ENCODE results near the gene TRAF3IP1. TPM values are rescaled to one million over a fixed set of nuclear protein-coding genes. Genes with fewer than 3 reads are reported as not detected.
A peak's percentile ranks its signal among the peaks of the same experiment; 100 is the strongest.

The TRAF3IP1 gene
- total and polyA plus RNA-seq, 2 of the 13 experiments (the other 11 are each of a cell fraction or from before 2014, with no cell fraction given), result 4.1 to 12.9 TPM

DNA sequence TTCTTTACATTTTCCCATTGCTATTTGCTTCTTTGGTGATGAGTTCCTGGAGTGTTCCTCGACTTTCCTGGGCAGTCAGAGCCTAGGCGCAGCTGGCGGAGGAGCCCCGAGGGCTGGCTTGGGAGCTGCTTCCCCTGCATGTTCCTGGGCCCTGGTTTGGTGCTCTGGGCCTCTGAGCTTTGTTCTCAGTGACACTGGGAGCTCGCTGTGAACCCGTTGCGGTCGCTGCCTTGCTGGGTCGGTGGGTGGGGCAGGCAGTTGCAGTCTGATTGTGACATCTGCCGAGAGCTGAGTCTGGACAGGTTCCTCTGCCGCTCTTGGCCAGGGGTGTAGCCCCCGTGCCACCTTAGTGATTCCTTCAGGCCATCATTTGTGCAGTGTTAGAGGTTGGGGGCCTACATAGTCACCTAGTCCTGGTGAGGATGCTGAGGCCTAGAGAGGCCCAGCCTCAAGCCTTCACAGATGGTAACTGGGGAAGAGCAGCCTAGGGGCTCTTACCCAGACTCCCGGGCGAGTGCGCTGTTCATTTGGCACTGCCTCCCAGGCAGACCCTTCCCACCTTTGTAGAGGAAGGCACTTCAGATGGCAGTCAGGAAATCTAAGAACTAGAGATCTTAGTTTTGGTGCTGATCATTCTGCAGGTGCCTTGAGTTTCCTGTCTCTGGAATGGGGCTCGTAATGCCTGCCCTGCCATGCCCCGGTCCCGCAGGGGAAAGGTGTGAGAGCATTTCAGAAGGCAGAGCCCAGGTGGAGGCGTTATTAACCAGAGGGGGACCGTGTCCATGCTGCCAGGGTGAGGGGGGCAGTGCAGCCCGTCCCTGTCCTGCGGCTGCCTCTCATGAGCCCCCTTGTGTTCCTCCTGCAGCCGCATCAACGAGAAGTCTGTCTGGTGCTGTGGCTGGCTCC, 114.8 kb downstream of the TRAF3IP1 start (continued):
- TF ChIP-seq ZNF24 (IDR thresholded peaks at IDR 0.05), result no peak
- TF ChIP-seq, protein P1, sequence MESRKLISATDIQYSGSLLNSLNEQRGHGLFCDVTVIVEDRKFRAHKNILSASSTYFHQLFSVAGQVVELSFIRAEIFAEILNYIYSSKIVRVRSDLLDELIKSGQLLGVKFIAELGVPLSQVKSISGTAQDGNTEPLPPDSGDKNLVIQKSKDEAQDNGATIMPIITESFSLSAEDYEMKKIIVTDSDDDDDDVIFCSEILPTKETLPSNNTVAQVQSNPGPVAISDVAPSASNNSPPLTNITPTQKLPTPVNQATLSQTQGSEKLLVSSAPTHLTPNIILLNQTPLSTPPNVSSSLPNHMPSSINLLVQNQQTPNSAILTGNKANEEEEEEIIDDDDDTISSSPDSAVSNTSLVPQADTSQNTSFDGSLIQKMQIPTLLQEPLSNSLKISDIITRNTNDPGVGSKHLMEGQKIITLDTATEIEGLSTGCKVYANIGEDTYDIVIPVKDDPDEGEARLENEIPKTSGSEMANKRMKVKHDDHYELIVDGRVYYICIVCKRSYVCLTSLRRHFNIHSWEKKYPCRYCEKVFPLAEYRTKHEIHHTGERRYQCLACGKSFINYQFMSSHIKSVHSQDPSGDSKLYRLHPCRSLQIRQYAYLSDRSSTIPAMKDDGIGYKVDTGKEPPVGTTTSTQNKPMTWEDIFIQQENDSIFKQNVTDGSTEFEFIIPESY (CRISPR knock-in tag; IDR thresholded peaks at IDR 0.05), result peak; percentile 85
- TF ChIP-seq ASH2L (IDR thresholded peaks at IDR 0.05; ENCODE audit: insufficient read length, low read depth, low read length), result peak; percentile 50
- TF ChIP-seq, protein P2, sequence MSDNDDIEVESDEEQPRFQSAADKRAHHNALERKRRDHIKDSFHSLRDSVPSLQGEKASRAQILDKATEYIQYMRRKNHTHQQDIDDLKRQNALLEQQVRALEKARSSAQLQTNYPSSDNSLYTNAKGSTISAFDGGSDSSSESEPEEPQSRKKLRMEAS (IDR thresholded peaks at IDR 0.05), result no peak
- no peak for TF ChIP-seq NBN (conservative IDR thresholded peaks at IDR 0.05)
- TF ChIP-seq, protein P3, sequence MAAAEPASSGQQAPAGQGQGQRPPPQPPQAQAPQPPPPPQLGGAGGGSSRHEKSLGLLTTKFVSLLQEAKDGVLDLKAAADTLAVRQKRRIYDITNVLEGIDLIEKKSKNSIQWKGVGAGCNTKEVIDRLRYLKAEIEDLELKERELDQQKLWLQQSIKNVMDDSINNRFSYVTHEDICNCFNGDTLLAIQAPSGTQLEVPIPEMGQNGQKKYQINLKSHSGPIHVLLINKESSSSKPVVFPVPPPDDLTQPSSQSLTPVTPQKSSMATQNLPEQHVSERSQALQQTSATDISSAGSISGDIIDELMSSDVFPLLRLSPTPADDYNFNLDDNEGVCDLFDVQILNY (CRISPR knock-in tag; conservative IDR thresholded peaks at IDR 0.05), result no peak
- no peak for TF ChIP-seq ZNF207 (IDR thresholded peaks at IDR 0.05; ENCODE audit: borderline replicate concordance)
- TF ChIP-seq, protein P4, sequence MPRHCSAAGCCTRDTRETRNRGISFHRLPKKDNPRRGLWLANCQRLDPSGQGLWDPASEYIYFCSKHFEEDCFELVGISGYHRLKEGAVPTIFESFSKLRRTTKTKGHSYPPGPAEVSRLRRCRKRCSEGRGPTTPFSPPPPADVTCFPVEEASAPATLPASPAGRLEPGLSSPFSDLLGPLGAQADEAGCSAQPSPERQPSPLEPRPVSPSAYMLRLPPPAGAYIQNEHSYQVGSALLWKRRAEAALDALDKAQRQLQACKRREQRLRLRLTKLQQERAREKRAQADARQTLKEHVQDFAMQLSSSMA (CRISPR knock-in tag; IDR thresholded peaks at IDR 0.05), result peak; percentile 49; the same call in 1 of the 2 replicates
- TF ChIP-seq THYN1 (CRISPR knock-in tag; IDR thresholded peaks at IDR 0.05; ENCODE audit: borderline replicate concordance, low read depth), result no peak; the same call in 1 of the 2 replicates
- TF ChIP-seq, protein P5, sequence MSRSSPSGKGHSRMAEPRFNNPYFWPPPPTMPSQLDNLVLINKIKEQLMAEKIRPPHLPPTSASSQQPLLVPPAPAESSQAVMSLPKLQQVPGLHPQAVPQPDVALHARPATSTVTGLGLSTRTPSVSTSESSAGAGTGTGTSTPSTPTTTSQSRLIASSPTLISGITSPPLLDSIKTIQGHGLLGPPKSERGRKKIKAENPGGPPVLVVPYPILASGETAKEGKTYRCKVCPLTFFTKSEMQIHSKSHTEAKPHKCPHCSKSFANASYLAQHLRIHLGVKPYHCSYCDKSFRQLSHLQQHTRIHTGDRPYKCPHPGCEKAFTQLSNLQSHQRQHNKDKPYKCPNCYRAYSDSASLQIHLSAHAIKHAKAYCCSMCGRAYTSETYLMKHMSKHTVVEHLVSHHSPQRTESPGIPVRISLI (CRISPR knock-in tag; IDR thresholded peaks at IDR 0.05; ENCODE audit: borderline replicate concordance), result no peak
- no peak for TF ChIP-seq IKZF4 (CRISPR knock-in tag; IDR thresholded peaks at IDR 0.05; ENCODE audit: borderline replicate concordance, low read depth, not compliant biosample characterization)
- peak; percentile 30; the same call in 1 of the 2 replicates for TF ChIP-seq HNF4G (IDR thresholded peaks at IDR 0.05; ENCODE audit: borderline replicate concordance, low read depth, low read length)
- no peak for TF ChIP-seq HNF4G (CRISPR knock-in tag; IDR thresholded peaks at IDR 0.05; ENCODE audit: borderline replicate concordance, low read depth)
- no peak for TF ChIP-seq ZNF644 (CRISPR knock-in tag; IDR thresholded peaks at IDR 0.05; ENCODE audit: low read depth)
- TF ChIP-seq, protein P6, sequence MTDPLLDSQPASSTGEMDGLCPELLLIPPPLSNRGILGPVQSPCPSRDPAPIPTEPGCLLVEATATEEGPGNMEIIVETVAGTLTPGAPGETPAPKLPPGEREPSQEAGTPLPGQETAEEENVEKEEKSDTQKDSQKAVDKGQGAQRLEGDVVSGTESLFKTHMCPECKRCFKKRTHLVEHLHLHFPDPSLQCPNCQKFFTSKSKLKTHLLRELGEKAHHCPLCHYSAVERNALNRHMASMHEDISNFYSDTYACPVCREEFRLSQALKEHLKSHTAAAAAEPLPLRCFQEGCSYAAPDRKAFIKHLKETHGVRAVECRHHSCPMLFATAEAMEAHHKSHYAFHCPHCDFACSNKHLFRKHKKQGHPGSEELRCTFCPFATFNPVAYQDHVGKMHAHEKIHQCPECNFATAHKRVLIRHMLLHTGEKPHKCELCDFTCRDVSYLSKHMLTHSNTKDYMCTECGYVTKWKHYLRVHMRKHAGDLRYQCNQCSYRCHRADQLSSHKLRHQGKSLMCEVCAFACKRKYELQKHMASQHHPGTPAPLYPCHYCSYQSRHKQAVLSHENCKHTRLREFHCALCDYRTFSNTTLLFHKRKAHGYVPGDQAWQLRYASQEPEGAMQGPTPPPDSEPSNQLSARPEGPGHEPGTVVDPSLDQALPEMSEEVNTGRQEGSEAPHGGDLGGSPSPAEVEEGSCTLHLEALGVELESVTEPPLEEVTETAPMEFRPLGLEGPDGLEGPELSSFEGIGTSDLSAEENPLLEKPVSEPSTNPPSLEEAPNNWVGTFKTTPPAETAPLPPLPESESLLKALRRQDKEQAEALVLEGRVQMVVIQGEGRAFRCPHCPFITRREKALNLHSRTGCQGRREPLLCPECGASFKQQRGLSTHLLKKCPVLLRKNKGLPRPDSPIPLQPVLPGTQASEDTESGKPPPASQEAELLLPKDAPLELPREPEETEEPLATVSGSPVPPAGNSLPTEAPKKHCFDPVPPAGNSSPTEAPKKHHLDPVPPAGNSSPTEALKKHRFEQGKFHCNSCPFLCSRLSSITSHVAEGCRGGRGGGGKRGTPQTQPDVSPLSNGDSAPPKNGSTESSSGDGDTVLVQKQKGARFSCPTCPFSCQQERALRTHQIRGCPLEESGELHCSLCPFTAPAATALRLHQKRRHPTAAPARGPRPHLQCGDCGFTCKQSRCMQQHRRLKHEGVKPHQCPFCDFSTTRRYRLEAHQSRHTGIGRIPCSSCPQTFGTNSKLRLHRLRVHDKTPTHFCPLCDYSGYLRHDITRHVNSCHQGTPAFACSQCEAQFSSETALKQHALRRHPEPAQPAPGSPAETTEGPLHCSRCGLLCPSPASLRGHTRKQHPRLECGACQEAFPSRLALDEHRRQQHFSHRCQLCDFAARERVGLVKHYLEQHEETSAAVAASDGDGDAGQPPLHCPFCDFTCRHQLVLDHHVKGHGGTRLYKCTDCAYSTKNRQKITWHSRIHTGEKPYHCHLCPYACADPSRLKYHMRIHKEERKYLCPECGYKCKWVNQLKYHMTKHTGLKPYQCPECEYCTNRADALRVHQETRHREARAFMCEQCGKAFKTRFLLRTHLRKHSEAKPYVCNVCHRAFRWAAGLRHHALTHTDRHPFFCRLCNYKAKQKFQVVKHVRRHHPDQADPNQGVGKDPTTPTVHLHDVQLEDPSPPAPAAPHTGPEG (CRISPR knock-in tag; IDR thresholded peaks at IDR 0.05), result no peak
- TF ChIP-seq ADNP (CRISPR knock-in tag; IDR thresholded peaks at IDR 0.05), result no peak
- TF ChIP-seq TAF15 (IDR thresholded peaks at IDR 0.05; ENCODE audit: low read depth, low read length, poor library complexity, severe bottlenecking), result no peak
